Pancreas (tissue), 10 donors: ENCODE measurements around the gene NPTN. TPM values are rescaled to one million over a fixed set of nuclear protein-coding genes. Genes with fewer than 3 reads are reported as not detected.

ENCODE experiments used
- ATAC-seq, 4 donors: fragments of 200-7000 bp; cut with Tn5 transposase; one replicate each; pipeline versions ENCODE4 v1.8.0 to v1.9.1; 2020; ENCODE audit warnings: mild to moderate bottlenecking in 4 of 4, moderate library complexity in 4 of 4
- DNase-seq, 6 donors: peaks; one replicate each; pipeline ENCODE4 v3.0.0-alpha.2; 2020
- FAIRE-seq: peaks from 2 replicates; lab custom pipeline; 2012; peaks lifted over from hg19 to GRCh38; lab: Jason Lieb, UNC
- H3K27ac ChIP-seq, 4 donors: fragments of 200-600 bp; sonication (generic); 1 replicate in 3 of 4; 2 replicates in 1 of 4; pipeline versions ENCODE4 v1.5.0 to v1.8.0; 2020
- H3K27me3 ChIP-seq, 4 donors: fragments of 200-600 bp; one replicate each; pipeline ENCODE4 v1.8.0; 2021
- H3K36me3 ChIP-seq, 3 donors: fragments of 200-600 bp; sonication (generic) in 1 of 3; one replicate each; pipeline versions ENCODE4 v1.5.0 to v1.8.0; 2020 to 2021
- H3K4me1 ChIP-seq, 3 donors: fragments of 200-600 bp; one replicate each; pipeline ENCODE4 v1.8.0; 2021
- H3K4me3 ChIP-seq, 4 donors: fragments of 200-600 bp; sonication (generic) in 2 of 4; one replicate each; pipeline versions ENCODE4 v1.5.0 to v1.8.0; 2020 to 2021
- H3K9me3 ChIP-seq, 4 donors: fragments of 200-600 bp; one replicate each; pipeline ENCODE4 v1.8.0; 2021
- CTCF ChIP-seq, 4 donors: fragments of 200-600 bp; sonication (generic) in 3 of 4; IDR thresholded peaks; one replicate each; pipeline versions ENCODE4 v1.5.0 to v1.8.0; 2021; ENCODE audit warnings: antibody characterized with exemption in 4 of 4
- WGBS, 2 donors: extraction: QIAGEN DNeasy Blood & Tissue Kit; methylation state at CpG; one replicate each; pipeline ENCODE4 v1.1.7; 2013; 5-methylcytosine and 5-hydroxymethylcytosine counted together
- intact Hi-C, 3 donors: fragments of 100-400 bp; cut with DNase I; formaldehyde crosslinking; loops; one replicate each; pipeline versions ENCODE4 v1.11.1 to v1.14.2; 2022
- polyA plus RNA-seq, 2 donors: library from polyadenylated mRNA; stranded (reverse); fragments of 200-250 nt; gene quantifications; one replicate each; pipeline ENCODE4 v1.2.3, GENCODE V29; 2013
- total RNA-seq, 6 donors: library from RNA; stranded (reverse); fragmentation: NEBNext Ultra II Directional in 4 of 6; extraction: Animal tissue kit (Norgen Biotek cat#: 25700) in 4 of 6; gene quantifications; one replicate each; pipeline versions ENCODE4 v1.2.1 to v1.2.4, GENCODE V29; 2021 to 2023
- donor health status: healthy with polysubstance abuse.
- donor health status: DM: no; HTN: no; CAD: no; lungs with moderate emphysema.
- donor health status: DM: no; HTN: no; CAD: no.
- donor health status: control.
- donor health status: control.
- donor health status: Bipolar disorder and iron deficiency.
- donor health status: DM: yes; HTN: yes; CAD: no.
- donor health status: DM: no; HTN: no; CAD: no.
- donor health status: DM: no; HTN: no; CAD: no.
- donor health status: DM: yes; HTN: yes; CAD: no.

Gene NPTN
- total and polyA plus RNA-seq, 8 donors = 16.2 to 61.9 (median 36.8) TPM

- intact Hi-C loops = no loop called here
Observed at GRCh38 chr15:73541479-73541878, 91.7 kb downstream of the NPTN start.

GRCh38 chr15:73540161-73540560 is 93.0 kb downstream of the NPTN start:
- ATAC-seq = no peak
- 77 to 82% methylated on average over 3 of the region's 3 CpGs for WGBS, 2 donors
- no peak for DNase-seq
- H3K27ac ChIP-seq = no peak overlapping the region
- intact Hi-C loops = no loop called here
- no peak overlapping the region for H3K4me3 ChIP-seq
- no peaks in the 10 kb centered on the region for H3K9me3 ChIP-seq
- H3K4me1 ChIP-seq = no peaks in the 10 kb centered on the region
- no peaks in the 10 kb centered on the region for H3K27me3 ChIP-seq
- TF ChIP-seq CTCF (IDR thresholded peaks at IDR 0.05) = no peak
- no peak for FAIRE-seq
- H3K36me3 ChIP-seq = no peaks in the 10 kb centered on the region

More at GRCh38 chr15:73541479-73541878, 91.7 kb downstream of the NPTN start:
- FAIRE-seq (no peak), DNase-seq (no peak), ATAC-seq (no peak)
- Histone ChIP-seq H3K4me1 (no peaks in the 10 kb centered on the region), H3K27me3 (no peaks in the 10 kb centered on the region), H3K9me3 (no peaks in the 10 kb centered on the region), H3K27ac (no peak overlapping the region), H3K36me3 (no peaks in the 10 kb centered on the region), H3K4me3 (no peak overlapping the region)
- no peak for TF ChIP-seq CTCF (IDR thresholded peaks at IDR 0.05)

GRCh38 chr15:73539212-73540128 is 93.7 kb downstream of the NPTN start:
- Histone ChIP-seq H3K4me3 (no peak overlapping the region), H3K9me3 (no peaks in the 10 kb centered on the region), H3K36me3 (no peaks in the 10 kb centered on the region), H3K4me1 (no peaks in the 10 kb centered on the region), H3K27ac (no peak overlapping the region), H3K27me3 (no peaks in the 10 kb centered on the region)
- ATAC-seq (no peak), DNase-seq (no peak), FAIRE-seq (no peak)
- WGBS, 2 donors = 77 to 86% methylated on average over 9 of the region's 9 CpGs
- no peak for TF ChIP-seq CTCF (IDR thresholded peaks at IDR 0.05)
- intact Hi-C loops = no loop called here

- ATAC-seq (no peak), FAIRE-seq (no peak), DNase-seq (no peak)
- Histone ChIP-seq H3K4me1 (no peaks in the 10 kb centered on the region), H3K9me3 (no peaks in the 10 kb centered on the region), H3K27ac (no peak overlapping the region), H3K36me3 (no peaks in the 10 kb centered on the region), H3K4me3 (no peak overlapping the region), H3K27me3 (no peaks in the 10 kb centered on the region)
- no peak for TF ChIP-seq CTCF (IDR thresholded peaks at IDR 0.05)
- WGBS, 2 donors = 97 to 98% methylated on average over 10 of the region's 10 CpGs
- intact Hi-C loops = no loop called here
Observed at GRCh38 chr15:73538563-73539211, 94.5 kb downstream of the NPTN start.
